ENCODE data around the gene FAM149A.

DNA sequence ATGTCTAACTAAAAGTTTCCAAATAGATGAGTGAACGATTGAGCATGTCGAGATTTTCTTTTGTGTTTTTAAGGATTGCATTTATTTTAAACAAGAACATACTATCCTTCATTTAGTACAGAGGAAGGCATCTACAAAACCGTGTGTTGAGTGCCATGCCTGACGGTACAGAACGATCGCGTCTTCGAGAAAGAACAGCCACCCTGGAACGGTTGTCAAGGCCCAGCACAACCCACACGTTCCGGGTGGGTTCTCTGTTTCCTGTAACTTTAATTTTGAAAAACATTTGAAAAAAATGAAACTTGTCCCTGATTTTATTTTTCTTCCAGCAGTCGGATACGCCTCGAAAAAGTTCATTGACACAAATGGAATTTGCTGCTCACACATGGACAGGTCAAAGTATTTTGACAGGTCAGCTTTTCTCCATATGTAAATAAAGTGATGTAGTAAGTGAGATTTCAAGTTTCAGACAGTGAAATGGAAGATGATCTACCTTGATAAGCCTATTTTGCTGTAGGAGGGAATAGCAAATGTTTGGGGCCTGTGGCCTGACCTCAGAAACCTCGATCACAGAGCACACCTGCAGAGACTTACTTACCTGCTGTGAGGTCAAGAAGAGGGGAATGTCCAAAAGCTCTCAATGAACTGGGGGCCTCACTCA lies 62.5 kb downstream of the FAM149A start:
- TF ChIP-seq, protein P1, sequence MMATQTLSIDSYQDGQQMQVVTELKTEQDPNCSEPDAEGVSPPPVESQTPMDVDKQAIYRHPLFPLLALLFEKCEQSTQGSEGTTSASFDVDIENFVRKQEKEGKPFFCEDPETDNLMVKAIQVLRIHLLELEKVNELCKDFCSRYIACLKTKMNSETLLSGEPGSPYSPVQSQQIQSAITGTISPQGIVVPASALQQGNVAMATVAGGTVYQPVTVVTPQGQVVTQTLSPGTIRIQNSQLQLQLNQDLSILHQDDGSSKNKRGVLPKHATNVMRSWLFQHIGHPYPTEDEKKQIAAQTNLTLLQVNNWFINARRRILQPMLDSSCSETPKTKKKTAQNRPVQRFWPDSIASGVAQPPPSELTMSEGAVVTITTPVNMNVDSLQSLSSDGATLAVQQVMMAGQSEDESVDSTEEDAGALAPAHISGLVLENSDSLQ (IDR thresholded peaks at IDR 0.05): no peak
- TF ChIP-seq ELF4 (IDR thresholded peaks at IDR 0.05): no peak
- TF ChIP-seq ZNF384 (IDR thresholded peaks at IDR 0.05): no peak
- TF ChIP-seq BHLHE40 (IDR thresholded peaks at IDR 0.05; ENCODE audit: borderline replicate concordance): no peak
- no peak for TF ChIP-seq ARNT (IDR thresholded peaks at IDR 0.05)
- no peak for TF ChIP-seq L3MBTL2 (conservative IDR thresholded peaks at IDR 0.05)
- TF ChIP-seq SP1 (IDR thresholded peaks at IDR 0.05): no peak

Measured in HEK293T (cell line).